GM12878 (cell line): ENCODE measurements around the gene PIGB. TPM values are rescaled to one million over a fixed set of nuclear protein-coding genes. Genes with fewer than 3 reads are reported as not detected.

Experiments
- ATF3 ChIP-seq: IDR thresholded peaks from 2 replicates; pipeline ENCODE4 v1.6.1; 2011; ENCODE audit warnings: low read depth, mild to moderate bottlenecking, low read length, moderate library complexity, borderline replicate concordance; ENCODE audit errors: extremely low read depth
- E2F8 ChIP-seq: fragments of 450-650 bp; IDR thresholded peaks from 2 replicates; pipeline ENCODE4 v1.6.1; 2018; ENCODE audit warnings: mild to moderate bottlenecking, low read depth, moderate library complexity; ENCODE audit not compliant: partially characterized antibody
- EED ChIP-seq: sonication (generic); IDR thresholded peaks from 2 replicates; pipeline ENCODE4 v1.6.1; 2016; ENCODE audit warnings: antibody characterized with exemption, low read depth
- EP300 ChIP-seq, 2 experiments: fragments of 150-350 bp in 1 of 2; IDR thresholded peaks; 2 replicates each; pipeline ENCODE4 v1.6.1; 2011 to 2012; ENCODE audit warnings: low read depth in 2 of 2, low read length in 2 of 2, borderline replicate concordance in 1 of 2, improper control_type of control experiment in 1 of 2, inconsistent platforms in 1 of 2; ENCODE audit not compliant: control insufficient read depth in 1 of 2
- ETV6 ChIP-seq, 2 experiments: fragments of 450-650 bp in 1 of 2; IDR thresholded peaks in 1 of 2; conservative IDR thresholded peaks in 1 of 2; 2 replicates each; pipeline ENCODE4 v1.6.1; 2014; ENCODE audit warnings: antibody characterized with exemption in 1 of 2, borderline replicate concordance in 1 of 2, low read depth in 1 of 2, mild to moderate bottlenecking in 1 of 2, moderate library complexity in 1 of 2
- HDAC6 ChIP-seq: fragments of 200-600 bp; sonication (generic); IDR thresholded peaks from one replicate; pipeline ENCODE4 v1.8.0; 2017; ENCODE audit warnings: antibody characterized with exemption; ENCODE audit not compliant: unreplicated experiment
- MTA2 ChIP-seq: fragments of 450-650 bp; IDR thresholded peaks from 2 replicates; pipeline ENCODE4 v1.6.1; 2016; ENCODE audit warnings: low read depth, mild to moderate bottlenecking, moderate library complexity
- MXI1 ChIP-seq: fragments of 150-350 bp; IDR thresholded peaks from 2 replicates; pipeline ENCODE4 v1.6.1; 2011; ENCODE audit warnings: low read depth, mild to moderate bottlenecking, inconsistent platforms, low read length, improper control_type of control experiment
- NKRF ChIP-seq: fragments of 450-650 bp; conservative IDR thresholded peaks from 2 replicates; pipeline ENCODE4 v1.6.1; 2017; ENCODE audit warnings: mild to moderate bottlenecking, moderate library complexity
- POLR2AphosphoS2 ChIP-seq: IDR thresholded peaks from 2 replicates; pipeline ENCODE4 v1.6.1; 2011; ENCODE audit warnings: low read depth, mild to moderate bottlenecking, low read length, improper control_type of control experiment, moderate library complexity
- POU2F2 ChIP-seq: IDR thresholded peaks from 3 replicates; pipeline ENCODE4 v1.6.1; 2011; ENCODE audit warnings: low read depth, mild to moderate bottlenecking, low read length, borderline replicate concordance
- RELA ChIP-seq: fragments of 450-650 bp; IDR thresholded peaks from 2 replicates; pipeline ENCODE4 v1.8.0; 2014; ENCODE audit warnings: borderline replicate concordance; ENCODE audit not compliant: partially characterized antibody
- SIN3A ChIP-seq: IDR thresholded peaks from 2 replicates; pipeline ENCODE4 v1.6.1; 2012; ENCODE audit warnings: low read depth, low read length, improper control_type of control experiment
- SMAD1 ChIP-seq: fragments of 450-650 bp; IDR thresholded peaks from 2 replicates; pipeline ENCODE4 v1.6.1; 2018; ENCODE audit warnings: mild to moderate bottlenecking, low read depth; ENCODE audit not compliant: partially characterized antibody
- USF1 ChIP-seq: IDR thresholded peaks from 2 replicates; pipeline ENCODE4 v1.6.1; 2011; ENCODE audit warnings: borderline replicate concordance, low read depth, mild to moderate bottlenecking, moderate library complexity, mixed read lengths, low read length; ENCODE audit not compliant: insufficient read depth; ENCODE audit errors: extremely low read length
- WRNIP1 ChIP-seq: IDR thresholded peaks from 2 replicates; pipeline ENCODE4 v1.6.1; 2011; ENCODE audit warnings: low read depth, low read length, improper control_type of control experiment, borderline replicate concordance
- ZBTB33 ChIP-seq: fragments of 450-650 bp; IDR thresholded peaks from 2 replicates; pipeline ENCODE4 v1.6.1; 2017; ENCODE audit warnings: mild to moderate bottlenecking
- ZNF24 ChIP-seq: fragments of 450-650 bp; IDR thresholded peaks from 2 replicates; pipeline ENCODE4 v1.6.1; 2017; ENCODE audit warnings: antibody characterized with exemption, mild to moderate bottlenecking
- ZZZ3 ChIP-seq: IDR thresholded peaks from 2 replicates; pipeline ENCODE4 v1.6.1; 2011; ENCODE audit warnings: low read depth; ENCODE audit not compliant: control insufficient read depth, insufficient read length
- polyA plus RNA-seq, 11 experiments: library from polyadenylated mRNA; depleted of rRNA in 4 of 11; unstranded in 6 of 11; stranded (reverse) in 5 of 11; fragments of >200 nt; fragmentation: Nextera tagmentation in 4 of 11; fragmentation: Illumina TruSeq in 1 of 11; extraction: Ambion mirVana in 4 of 11; extraction: Trizol in 1 of 11; gene quantifications; 1 replicate in 1 of 11; 2 replicates in 10 of 11; pipeline versions ENCODE4 v1.2.1 to v1.2.3, GENCODE V29; 2011 to 2016; ENCODE audit warnings: inconsistent platforms in 2 of 11, missing spikeins in 2 of 11, low read depth in 1 of 11
- total RNA-seq, 4 experiments: library from RNA; depleted of rRNA in 3 of 4; stranded (reverse); fragments of >200 nt in 3 of 4; fragmentation: Illumina TruSeq in 1 of 4; extraction: Trizol in 1 of 4; gene quantifications; 2 replicates each; pipeline versions ENCODE4 v1.2.1 to v1.2.3, GENCODE V29; 2013 to 2021

PIGB gene
- total and polyA plus RNA-seq, 10 of the 15 experiments (the other 5 are each of a cell fraction or from before 2014, with no cell fraction given), result 17.9 to 46.0 (median 25.2) TPM

GRCh38 chr15:55277116-55277564, 41.9 kb upstream of the PIGB start (continued):
- TF ChIP-seq SIN3A (no peak), USF1 (no peak), ZNF24 (peak; percentile 78; the same call in 1 of the 2 replicates), EP300 (IDR thresholded peaks at IDR 0.05; ENCODE audit: borderline replicate concordance in 1 of 2, control insufficient read depth in 1 of 2, low read depth in 2 of 2, low read length in 2 of 2) (peak; percentile 84 to 86), WRNIP1 (no peak), ZZZ3 (no peak), E2F8 (no peak), POU2F2 (peak; percentile 27; the same call in 1 of the 3 replicates), HDAC6 (no peak), EED (peak; percentile 87), SMAD1 (peak; percentile 58), ATF3 (no peak), RELA (no peak), POLR2AphosphoS2 (no peak), ETV6 (conservative IDR thresholded peaks at IDR 0.05 in 1 of 2, IDR thresholded peaks at IDR 0.05 in 1 of 2; ENCODE audit: borderline replicate concordance in 1 of 2, low read depth in 1 of 2) (peak in 1 of 2 experiments; percentile 76; a peak in 2 of 4 replicates), MTA2 (peak; percentile 90), MXI1 (no peak), ZBTB33 (no peak), NKRF (peak; percentile 40)
